ENCODE data around the gene GYS2.

Gene GYS2

DNA sequence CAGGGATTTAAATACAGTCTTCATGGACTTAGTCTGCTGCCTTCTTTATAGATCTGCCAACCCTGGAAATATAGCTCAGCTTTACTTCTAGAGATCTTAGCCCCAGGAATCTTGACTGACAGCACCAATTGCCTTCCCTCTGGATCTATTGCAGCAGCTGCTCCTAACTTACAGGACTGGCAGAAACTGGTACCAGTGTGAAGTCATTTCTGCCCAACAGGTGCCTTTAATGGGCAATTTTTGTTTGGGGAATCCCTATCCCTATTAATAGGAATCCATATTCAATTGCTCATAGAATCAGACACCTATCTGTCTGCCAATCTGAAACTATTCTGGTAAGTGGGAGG lies 51.3 kb downstream of the GYS2 start:
- DNase-seq (ENCODE audit: low read depth), result no peak

DNA sequence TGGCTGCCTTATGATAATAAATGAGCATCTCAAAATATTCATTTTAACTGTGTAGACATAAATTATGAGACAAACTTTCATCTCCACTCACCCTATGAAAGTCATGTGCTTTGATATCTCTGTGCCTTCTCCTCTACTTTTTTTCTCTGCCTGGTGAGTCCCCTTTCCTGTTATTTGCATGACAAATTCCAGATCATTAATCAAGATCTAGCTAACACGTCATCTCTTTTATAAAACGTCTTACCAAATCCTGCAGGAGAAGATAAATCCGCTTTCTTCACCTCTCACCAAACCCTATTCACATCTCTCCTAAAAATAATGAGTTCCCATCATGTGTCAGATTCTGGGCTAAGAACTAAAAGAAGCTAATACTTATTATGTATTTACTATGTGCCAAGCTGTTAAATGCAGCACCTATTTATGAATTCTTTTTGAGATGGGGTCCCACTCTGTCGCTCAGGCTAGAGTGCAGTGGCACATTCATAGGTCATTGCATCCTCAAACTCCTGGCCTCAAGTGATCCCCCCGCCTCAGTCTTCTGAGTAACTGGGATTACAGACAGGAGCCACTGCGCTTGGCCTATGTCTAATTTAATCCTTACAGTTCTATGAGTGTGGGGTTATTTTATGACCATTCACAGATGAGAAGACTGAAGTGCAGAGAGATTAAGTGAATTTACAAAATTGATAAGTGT lies 51.9 kb downstream of the GYS2 start:
- no peak for DNase-seq (ENCODE audit: low read depth)

DNA sequence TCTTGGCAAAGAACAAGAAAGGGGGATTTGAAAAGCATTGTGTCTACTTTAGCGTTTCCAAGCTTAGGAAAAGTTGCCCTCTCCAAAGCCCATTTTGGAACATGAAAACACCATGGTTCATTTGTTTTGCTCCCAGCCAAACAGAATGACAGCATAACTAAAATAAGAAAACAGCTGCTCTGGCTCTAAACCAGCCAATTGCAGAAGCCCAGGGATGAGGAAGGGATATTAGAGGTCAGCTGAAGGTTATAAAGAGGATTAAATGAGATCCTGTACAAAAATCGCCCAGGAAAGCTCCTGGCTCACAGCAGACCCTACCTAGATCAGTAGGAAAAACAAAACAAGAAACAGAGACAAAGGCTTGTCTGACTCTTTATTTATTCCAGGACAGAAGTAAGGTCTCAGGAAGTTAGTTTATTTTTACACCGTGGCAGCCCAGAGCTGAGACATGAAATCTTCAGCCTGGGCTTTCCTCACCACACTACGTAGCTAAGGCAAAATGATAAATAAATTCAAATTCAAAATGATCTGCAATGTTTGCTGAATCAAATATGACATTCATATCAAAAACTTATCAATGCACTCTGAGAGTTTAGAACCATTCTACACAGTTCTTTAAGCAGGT lies 52.7 kb downstream of the GYS2 start:
- DNase-seq (ENCODE audit: low read depth), result no peak

DNA sequence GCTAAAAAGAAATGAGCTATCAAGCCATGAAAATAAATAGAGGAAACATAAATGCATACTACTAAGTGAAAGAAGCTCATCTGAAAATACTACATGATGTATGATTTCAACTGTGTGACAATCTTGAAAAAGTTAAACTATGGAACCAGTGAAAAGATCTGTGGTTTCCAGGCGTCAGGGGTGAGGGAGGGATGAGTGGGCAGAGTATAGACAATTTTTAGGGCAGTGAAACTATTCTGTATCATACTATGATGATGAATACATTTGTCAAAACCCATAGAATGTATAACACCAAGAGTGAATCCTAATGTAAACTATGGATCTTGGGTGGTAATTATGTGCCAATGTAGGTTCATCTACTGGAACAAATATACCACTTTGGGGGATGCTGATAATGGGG lies 57.2 kb downstream of the GYS2 start:
- no peak for DNase-seq (ENCODE audit: low read depth)

DNA sequence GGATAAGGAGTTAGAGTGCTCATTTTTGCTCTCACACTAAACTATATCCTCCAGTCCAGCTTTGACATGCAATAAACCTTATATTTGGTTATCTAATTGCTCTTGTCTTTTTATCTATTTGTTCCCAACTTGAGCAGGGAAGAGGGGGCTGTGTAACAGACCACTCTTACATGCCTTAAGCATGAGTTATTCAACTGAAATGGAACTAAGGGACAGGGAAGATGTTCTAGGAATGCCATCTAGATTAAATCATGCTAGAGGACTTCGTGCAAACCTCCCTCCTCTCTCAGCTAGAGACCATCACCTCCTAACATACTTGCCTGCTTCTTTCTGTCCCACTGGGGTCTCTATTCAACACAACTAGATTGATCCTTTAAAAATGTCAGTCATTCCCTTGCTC lies 57.9 kb downstream of the GYS2 start:
- no peak for DNase-seq (ENCODE audit: low read depth)

DNA sequence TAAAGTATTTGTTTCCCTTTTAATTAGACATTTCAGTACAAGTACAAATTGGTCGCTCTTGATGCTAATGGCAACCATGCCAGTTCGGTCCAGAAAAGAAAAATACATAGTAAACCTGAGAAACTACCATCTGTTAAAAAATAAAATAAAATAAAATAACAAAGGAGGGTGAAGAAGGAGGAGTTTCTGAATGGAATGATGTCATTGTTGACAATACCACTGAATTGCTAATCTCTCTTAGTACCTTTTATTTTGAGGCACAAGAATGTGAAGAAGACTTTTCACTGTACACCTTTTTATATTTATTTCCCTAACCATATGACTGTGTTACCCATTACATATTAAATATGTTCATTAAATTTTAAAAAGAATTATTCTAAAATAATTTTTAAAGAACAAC lies 59.1 kb downstream of the GYS2 start:
- no peak for DNase-seq (ENCODE audit: low read depth)

DNA sequence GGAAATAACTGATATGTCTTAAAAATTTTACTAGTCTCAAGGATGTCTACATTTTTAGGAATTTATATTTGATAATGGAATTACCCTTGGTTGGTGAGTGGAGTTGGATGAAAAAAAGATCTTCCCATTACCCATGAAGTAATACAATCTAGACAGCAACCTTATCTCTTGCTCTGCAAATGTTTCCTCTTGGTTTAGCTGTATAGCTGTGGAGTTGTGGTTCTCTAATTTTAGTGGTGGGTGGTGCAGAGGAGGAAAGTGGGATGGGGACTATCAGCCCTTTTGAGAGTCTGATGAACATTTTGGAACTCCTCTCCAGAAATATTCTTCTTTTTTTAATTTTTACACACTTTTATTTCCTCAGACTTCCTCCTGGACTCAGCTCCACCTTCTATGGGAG lies 61.5 kb downstream of the GYS2 start:
- no peak for DNase-seq (ENCODE audit: low read depth)

DNA sequence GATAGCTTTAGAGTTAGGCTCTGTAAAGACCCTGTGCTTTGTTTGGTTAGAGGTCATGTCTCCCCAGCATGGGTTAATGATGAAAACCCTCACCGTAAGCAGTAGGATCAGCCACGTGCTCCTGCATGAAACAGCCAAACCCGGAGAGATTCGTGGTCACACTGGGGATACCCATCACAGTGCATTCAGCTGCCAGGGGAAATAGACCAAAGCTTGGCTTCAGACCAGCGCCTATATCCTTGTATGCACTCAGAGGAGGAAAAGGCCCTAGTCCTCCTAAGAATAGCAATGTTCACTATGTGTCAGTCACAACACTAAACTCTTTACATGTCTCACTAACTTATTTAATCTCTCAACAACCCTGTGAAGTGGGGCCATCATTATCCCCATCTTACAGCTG lies 62.2 kb downstream of the GYS2 start:
- no peak for DNase-seq (ENCODE audit: low read depth)

DNA sequence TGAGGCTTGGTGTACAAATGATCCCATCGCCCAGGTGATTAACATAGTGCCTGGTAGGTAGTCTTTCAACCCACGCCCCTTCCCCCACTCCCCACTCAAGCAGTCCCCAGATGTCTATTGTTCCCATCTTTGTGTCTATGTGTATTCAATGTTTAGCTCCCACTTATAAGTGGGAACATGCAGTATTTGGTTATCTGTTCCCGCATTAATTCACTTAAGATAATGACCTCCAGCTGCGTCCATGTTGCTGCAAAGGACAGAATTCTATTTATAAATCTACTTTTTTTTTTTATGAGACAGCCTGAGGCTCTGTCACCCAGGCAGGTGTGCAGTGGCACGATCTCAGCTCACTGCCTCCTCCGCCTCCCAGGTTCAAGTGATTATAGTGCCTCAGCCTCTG lies 62.9 kb downstream of the GYS2 start:
- no peak for DNase-seq (ENCODE audit: low read depth)

DNA sequence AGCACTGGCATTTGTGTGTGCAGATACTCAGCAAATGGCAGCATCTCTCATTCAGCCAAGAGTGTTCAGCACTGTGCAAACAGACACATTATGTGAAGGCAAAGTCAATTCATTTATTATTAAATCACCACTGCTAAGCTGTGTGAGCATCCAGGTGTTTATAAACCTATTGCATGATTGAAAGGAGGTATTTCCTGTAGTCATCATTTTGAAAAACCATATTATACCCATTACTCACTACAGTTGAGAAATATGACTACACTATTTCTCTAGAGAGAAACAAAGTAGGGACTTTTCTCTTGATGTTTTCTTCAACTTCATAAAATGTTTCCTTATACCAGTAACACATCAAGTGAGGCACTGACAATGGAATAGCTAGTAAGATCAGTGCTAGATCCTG lies 64.8 kb downstream of the GYS2 start:
- DNase-seq (ENCODE audit: low read depth), result no peak

DNA sequence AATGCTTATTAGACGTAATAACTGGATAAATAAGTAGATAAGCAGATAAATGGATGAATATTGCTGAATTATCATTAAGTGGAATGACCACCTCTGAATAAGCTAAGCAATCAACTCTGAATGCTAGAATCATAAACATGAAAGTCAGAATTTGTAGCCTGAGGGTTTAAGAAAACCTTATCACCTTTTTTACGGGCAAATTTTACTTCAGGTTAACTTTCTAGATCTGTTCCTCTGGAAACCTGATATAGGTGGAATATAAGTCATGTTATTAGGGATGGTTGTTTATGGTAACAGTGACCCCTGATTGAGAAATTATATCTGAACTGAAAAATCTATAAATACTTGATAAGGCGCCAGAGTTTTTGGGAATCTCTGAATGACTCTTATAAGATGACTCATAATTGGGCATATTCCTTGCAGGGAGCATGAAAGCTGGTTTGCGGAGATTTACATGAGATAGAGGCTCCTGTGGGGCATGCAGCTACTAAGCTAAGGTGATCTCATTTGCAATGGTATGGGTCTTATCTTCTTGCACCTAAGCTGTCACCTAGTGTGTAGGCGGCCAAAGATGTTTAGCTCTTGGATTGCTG lies 66.5 kb downstream of the GYS2 start:
- DNase-seq (ENCODE audit: low read depth), result no peak

DNA sequence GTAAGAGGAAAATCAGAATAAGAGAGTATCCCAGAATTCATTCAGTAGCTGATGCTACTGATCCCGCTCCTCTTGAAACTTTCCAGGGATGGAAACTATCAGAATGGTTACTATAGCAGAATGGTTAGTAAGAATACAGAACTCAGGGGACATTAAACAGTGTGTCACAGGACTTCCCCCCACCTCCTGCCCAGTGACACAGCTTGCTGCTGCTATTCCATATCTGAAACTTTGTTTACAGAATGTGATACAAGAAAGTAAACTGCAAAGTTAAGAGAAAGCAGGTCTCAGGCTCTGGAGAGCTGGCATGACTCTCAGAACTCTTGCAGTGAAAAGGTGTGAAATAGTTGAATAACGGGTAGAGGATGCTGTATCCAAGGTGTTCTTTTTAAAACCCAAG lies 75.2 kb downstream of the GYS2 start:
- no peak for DNase-seq (ENCODE audit: low read depth)

DNA sequence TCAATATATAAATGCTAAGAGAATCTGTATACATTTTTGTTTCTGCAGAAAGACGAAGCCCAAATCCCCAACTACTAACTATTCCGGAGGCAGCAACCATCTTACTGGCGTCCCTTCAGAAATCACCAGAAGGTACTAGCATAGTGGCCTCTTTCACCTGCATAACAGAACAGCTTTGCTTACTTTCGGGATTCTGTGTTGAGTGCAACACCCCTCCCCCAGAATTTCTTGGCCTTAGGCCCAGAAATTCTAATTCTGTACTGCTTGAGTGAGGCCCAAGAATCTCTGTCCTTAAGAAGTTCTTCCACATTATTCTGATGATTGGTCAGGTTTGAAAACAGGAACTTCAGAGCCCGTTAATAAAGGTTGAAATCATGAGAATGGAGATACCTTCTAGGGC lies 75.7 kb downstream of the GYS2 start:
- DNase-seq (ENCODE audit: low read depth), result no peak

DNA sequence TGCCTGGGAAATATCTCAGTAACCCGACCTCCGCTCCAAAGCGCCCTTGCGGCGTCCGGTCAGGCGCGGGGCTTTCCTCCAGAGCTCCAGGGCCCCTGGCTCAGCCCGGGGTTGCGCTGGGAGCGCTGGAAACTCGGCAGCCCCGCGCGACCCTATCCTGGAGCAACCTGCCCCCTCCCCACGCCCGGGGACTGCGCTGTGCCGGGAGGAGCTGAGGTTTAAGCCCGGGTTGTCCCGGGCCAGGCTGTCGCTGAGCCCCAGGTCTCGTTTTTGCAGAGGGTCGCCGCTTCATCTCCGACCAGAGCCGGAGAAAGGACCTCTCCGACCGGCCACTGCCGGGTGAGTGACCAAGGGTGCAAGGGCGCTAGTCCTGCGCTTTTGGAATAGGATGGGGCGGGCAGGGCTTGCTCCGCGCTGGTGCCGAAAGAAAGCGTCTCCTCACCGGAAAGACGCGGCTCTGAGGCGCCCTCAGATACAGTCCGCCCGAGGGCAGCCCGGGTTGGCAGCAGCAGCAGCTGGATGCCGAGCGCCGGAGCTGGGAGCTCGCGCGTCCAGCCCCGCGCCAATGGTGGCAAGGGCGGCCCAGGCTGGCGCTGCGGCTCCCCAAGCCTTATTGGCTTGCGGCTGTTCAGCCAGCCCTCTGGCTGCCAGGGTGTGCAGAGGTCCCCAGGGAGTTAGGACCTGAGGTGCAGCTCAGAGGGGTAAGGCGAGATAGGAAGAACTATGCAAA lies 77.0 kb downstream of the GYS2 start:
- DNase-seq (ENCODE audit: low read depth), result no peak

DNA sequence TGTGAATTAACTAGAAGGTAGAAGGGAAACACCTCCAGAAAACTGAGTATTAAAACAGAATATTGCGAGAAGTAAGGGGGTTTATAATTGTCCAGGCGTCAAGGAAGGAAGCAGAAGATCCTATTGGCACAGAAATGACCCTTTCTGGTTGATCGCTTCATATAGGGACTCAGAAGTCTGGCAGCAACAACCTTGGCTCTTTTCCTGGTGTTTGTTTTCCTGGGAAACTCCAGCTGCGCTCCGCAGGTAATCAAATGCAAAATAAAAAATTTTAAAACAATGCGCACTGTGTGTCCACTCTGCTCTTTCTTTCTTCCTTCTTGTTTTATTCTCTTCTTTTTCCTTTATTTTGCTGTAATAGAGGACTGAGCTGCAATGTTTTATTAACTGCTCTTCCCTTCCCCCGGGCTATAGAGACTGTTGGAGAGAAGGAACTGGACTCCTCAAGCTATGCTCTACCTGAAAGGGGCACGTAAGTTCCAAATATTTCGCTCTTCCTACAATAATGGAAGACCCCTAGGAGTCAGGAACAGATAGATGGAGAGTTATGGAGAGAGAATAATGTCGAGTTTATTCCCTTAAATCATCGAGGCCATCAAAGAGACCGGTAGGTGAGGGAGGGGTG lies 77.8 kb downstream of the GYS2 start:
- no peak for DNase-seq (ENCODE audit: low read depth)

DNA sequence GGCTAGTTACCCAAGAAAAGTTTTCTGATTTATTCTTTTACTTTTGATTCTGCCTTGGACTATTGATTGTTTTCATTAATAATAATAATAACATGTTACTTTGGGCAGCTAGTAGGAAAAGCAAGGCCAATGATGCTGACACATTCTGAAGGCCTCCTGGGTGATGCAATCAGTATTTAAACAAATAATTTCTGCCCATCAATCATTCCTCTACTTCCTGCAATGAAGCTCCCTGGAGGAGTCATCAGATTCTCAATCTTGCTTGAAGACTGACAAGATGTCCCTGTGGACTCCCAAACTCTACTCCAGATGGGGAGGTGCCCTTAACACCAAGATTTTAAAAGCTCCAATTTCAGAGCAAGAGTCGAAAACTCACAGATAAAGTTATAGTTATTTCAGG lies 78.6 kb downstream of the GYS2 start, which contains the start of gene SPX:
SPX (plus strand) TSS at position 244 of the 400 bp plus-strand sequence. CDS start 177 bp downstream, outside the sequence.
- DNase-seq (ENCODE audit: low read depth), result no peak

DNA sequence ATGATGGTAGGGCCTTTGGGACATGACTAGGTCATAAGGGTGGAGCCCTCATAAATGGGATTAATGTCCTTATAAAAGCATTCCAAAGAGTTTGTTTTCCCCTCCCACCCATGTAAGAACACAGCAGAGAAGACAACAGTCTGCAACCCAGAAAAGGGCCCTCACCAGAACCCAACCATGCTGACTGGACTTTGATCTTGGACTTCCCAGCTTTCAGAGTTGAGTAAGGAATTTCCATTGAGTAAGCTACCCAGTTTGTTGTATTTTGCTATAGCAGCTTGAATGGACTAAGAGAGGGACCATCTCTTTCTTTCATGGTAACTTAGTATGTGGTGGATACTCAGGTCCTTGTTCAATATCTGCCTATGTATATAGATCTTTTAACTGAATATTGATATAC lies 81.5 kb downstream of the GYS2 start:
- no peak for DNase-seq (ENCODE audit: low read depth)

DNA sequence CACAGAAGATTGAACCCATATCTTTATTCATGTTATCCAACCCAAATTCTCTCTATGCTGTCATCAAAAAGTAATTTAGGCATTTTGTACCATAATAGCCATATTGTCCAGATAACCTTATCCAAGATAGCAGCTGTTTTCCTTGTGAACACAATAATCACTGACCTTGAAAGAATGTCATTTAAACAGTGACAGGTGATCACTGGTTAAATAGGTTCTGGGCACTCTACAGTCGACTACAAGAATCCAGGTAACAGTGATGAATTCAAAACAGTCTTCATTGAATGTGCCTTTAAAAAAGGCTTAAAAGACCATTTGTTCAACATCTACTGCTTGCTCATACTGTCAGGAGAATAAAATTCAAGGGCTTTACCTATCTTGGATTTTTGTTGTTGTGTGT lies 83.1 kb downstream of the GYS2 start:
- no peak for DNase-seq (ENCODE audit: low read depth)

DNA sequence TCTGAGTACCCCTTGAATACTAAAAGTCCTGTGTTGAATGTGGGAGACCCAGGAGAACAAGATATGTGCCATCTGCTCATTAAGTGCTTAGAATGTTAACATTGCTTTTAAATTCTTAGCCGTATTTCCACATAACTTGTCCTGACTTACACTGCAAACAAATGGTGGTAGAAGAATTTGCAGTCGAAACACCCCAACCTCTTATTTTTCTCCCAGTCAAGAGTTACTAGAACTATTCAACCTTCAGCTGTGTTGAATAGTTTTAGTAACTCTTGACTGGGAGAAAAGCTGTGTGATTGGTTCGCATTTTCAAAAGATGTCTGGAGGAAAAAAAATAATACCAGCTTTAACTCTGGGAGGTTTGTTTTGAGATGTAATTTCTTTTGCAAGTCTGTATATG lies 86.2 kb downstream of the GYS2 start:
- no peak for DNase-seq (ENCODE audit: low read depth)

DNA sequence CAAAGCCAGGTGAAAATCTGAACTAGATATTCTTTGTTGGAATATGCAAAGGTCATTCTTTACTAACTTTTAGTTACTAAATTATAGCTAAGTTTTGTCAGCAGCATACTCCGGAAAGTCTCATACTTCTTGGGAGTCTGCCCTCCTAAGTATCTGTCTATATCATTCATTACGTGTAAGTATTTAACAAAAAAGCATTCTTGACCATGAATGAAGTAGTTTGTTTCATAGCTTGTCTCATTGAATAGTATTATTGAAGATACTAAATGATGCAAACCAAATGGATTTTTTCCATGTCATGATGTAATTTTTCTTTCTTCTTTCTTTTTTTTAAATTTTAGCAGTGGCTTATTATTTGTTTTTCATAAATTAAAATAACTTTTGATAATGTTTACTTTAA lies 88.4 kb downstream of the GYS2 start:
- no peak for DNase-seq (ENCODE audit: low read depth)

DNA sequence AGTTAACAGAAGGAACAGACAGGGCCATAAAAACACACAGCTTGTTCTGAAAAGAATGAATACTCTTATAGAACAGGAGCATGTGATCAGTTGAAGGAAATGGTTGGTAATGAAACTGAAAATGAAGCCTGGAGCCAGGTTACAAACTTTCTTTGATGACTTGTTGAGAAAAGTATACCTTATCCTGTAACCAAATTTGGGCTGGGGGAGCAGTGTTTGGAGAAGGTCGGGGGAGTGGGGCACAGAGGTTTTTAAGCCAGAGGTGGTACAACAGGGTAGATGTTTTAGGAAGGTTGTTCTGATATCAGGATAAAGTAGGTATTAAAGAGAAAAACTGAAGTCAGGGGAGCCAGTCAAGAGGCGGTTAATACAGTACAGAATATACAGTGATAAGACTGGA lies 94.9 kb downstream of the GYS2 start:
- DNase-seq (ENCODE audit: low read depth), result no peak

DNA sequence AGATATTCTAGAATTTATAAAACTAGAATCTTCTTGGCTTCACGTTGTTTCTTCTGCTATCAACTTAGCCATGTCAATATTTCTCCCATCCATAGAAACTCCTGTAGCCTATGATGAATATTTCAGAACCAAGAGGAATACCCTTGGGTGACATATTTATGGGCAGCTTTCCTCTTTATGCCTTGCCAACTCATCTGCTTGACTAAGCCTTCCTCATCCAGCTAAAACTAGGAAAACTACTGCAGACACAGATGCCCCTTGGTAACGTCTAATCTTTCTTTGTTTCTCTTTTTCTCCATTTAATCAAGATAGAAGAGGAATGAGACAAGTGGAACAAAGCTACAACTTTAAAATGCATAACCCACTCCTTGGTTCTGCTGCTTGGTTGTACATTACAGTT lies 96.8 kb downstream of the GYS2 start:
- no peak for DNase-seq (ENCODE audit: low read depth)

DNA sequence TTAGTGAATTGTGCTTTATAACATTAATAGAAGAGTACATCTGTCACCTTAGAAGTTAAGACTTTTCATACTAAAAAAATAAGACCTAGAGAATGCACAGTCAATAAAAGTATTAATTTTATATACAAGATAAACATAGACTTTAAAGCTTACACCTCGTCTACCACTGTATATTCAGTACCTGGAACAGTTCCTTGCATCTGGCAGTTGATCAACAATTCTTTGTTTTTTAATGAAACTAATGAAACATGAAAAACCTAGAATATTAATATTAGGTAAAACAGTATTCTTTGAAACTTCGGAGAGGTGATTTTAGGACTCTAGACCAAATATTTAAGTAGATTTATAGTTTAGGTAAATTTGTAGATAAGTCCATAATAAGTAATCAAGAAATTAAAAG lies 98.8 kb downstream of the GYS2 start:
- DNase-seq (ENCODE audit: low read depth), result no peak
